Measurements from ENCODE around the gene BIRC2. TPM values are rescaled to one million over a fixed set of nuclear protein-coding genes. Genes with fewer than 3 reads are reported as not detected.

BIRC2 gene
- total RNA-seq, 1 donor from 2014 or later, result 56.9 TPM

- Histone ChIP-seq H3K4me3 (ENCODE audit: low read length in 3 of 3) (no peak overlapping the region), H3K27me3 (ENCODE audit: control insufficient read depth in 3 of 3, insufficient read depth in 3 of 3, low read length in 3 of 3) (no peaks in the 10 kb centered on the region), H3K9me3 (ENCODE audit: control insufficient read depth in 3 of 3, low read length in 3 of 3) (no peaks in the 10 kb centered on the region), H3K4me1 (ENCODE audit: control insufficient read depth in 3 of 3, insufficient read depth in 3 of 3, low read length in 3 of 3) (no peaks in the 10 kb centered on the region), H3K9ac (ENCODE audit: low read depth in 1 of 3, low read length in 3 of 3) (no peak overlapping the region), H3K27ac (ENCODE audit: low read depth, low read length) (no peak overlapping the region), H3K36me3 (ENCODE audit: control insufficient read depth in 3 of 3, insufficient read depth in 3 of 3, low read length in 3 of 3) (peaks cover 2 to 35% (median 35%) of the 10 kb centered on the region in 3 donors)
Measured at GRCh38 chr11:102385085-102386007, 38.3 kb downstream of the BIRC2 start.

- H3K27me3 ChIP-seq (ENCODE audit: control insufficient read depth in 3 of 3, insufficient read depth in 3 of 3, low read length in 3 of 3), result no peaks in the 10 kb centered on the region
- no peak overlapping the region for H3K4me3 ChIP-seq (ENCODE audit: low read length in 3 of 3)
- peaks cover 4 to 35% (median 29%) of the 10 kb centered on the region in 3 donors for H3K36me3 ChIP-seq (ENCODE audit: control insufficient read depth in 3 of 3, insufficient read depth in 3 of 3, low read length in 3 of 3)
- H3K9ac ChIP-seq (ENCODE audit: low read depth in 1 of 3, low read length in 3 of 3), result no peak overlapping the region
- no peaks in the 10 kb centered on the region for H3K9me3 ChIP-seq (ENCODE audit: control insufficient read depth in 3 of 3, low read length in 3 of 3)
- peaks cover 0 to 3% (median 0%) of the 10 kb centered on the region in 3 donors for H3K4me1 ChIP-seq (ENCODE audit: control insufficient read depth in 3 of 3, insufficient read depth in 3 of 3, low read length in 3 of 3)
- no peak overlapping the region for H3K27ac ChIP-seq (ENCODE audit: low read depth, low read length)
Measured at GRCh38 chr11:102386136-102386734, 39.2 kb downstream of the BIRC2 start.

GRCh38 chr11:102387043-102387781 is 40.2 kb downstream of the BIRC2 start:
- no peaks in the 10 kb centered on the region for H3K27me3 ChIP-seq (ENCODE audit: control insufficient read depth in 3 of 3, insufficient read depth in 3 of 3, low read length in 3 of 3)
- H3K27ac ChIP-seq (ENCODE audit: low read depth, low read length), result no peak overlapping the region
- peaks cover 9 to 33% (median 26%) of the 10 kb centered on the region in 3 donors for H3K36me3 ChIP-seq (ENCODE audit: control insufficient read depth in 3 of 3, insufficient read depth in 3 of 3, low read length in 3 of 3)
- no peaks in the 10 kb centered on the region for H3K9me3 ChIP-seq (ENCODE audit: control insufficient read depth in 3 of 3, low read length in 3 of 3)
- H3K4me3 ChIP-seq (ENCODE audit: low read length in 3 of 3), result no peak overlapping the region
- peaks cover 0 to 6% (median 4%) of the 10 kb centered on the region in 3 donors for H3K4me1 ChIP-seq (ENCODE audit: control insufficient read depth in 3 of 3, insufficient read depth in 3 of 3, low read length in 3 of 3)
- no peak overlapping the region for H3K9ac ChIP-seq (ENCODE audit: low read depth in 1 of 3, low read length in 3 of 3)

- Histone ChIP-seq H3K36me3 (ENCODE audit: control insufficient read depth in 3 of 3, insufficient read depth in 3 of 3, low read length in 3 of 3) (peaks cover 17 to 38% (median 37%) of the 10 kb centered on the region in 3 donors), H3K9me3 (ENCODE audit: control insufficient read depth in 3 of 3, low read length in 3 of 3) (no peaks in the 10 kb centered on the region), H3K27me3 (ENCODE audit: control insufficient read depth in 3 of 3, insufficient read depth in 3 of 3, low read length in 3 of 3) (no peaks in the 10 kb centered on the region), H3K27ac (ENCODE audit: low read depth, low read length) (no peak overlapping the region), H3K9ac (ENCODE audit: low read depth in 1 of 3, low read length in 3 of 3) (no peak overlapping the region), H3K4me1 (ENCODE audit: control insufficient read depth in 3 of 3, insufficient read depth in 3 of 3, low read length in 3 of 3) (peaks cover 0 to 6% (median 4%) of the 10 kb centered on the region in 3 donors), H3K4me3 (ENCODE audit: low read length in 3 of 3) (no peak overlapping the region)
Measured at GRCh38 chr11:102389253-102389652, 42.2 kb downstream of the BIRC2 start.

GRCh38 chr11:102390667-102391465 is 43.9 kb downstream of the BIRC2 start:
- Histone ChIP-seq H3K27me3 (ENCODE audit: control insufficient read depth in 3 of 3, insufficient read depth in 3 of 3, low read length in 3 of 3) (no peaks in the 10 kb centered on the region), H3K9me3 (ENCODE audit: control insufficient read depth in 3 of 3, low read length in 3 of 3) (no peaks in the 10 kb centered on the region), H3K36me3 (ENCODE audit: control insufficient read depth in 3 of 3, insufficient read depth in 3 of 3, low read length in 3 of 3) (peaks cover 20 to 31% (median 29%) of the 10 kb centered on the region in 3 donors), H3K27ac (ENCODE audit: low read depth, low read length) (no peak overlapping the region), H3K9ac (ENCODE audit: low read depth in 1 of 3, low read length in 3 of 3) (no peak overlapping the region), H3K4me1 (ENCODE audit: control insufficient read depth in 3 of 3, insufficient read depth in 3 of 3, low read length in 3 of 3) (peaks cover 0 to 6% (median 4%) of the 10 kb centered on the region in 3 donors), H3K4me3 (ENCODE audit: low read length in 3 of 3) (no peak overlapping the region)

- Histone ChIP-seq H3K9me3 (ENCODE audit: control insufficient read depth in 3 of 3, low read length in 3 of 3) (no peaks in the 10 kb centered on the region), H3K4me3 (ENCODE audit: low read length in 3 of 3) (no peak overlapping the region), H3K27me3 (ENCODE audit: control insufficient read depth in 3 of 3, insufficient read depth in 3 of 3, low read length in 3 of 3) (no peaks in the 10 kb centered on the region), H3K9ac (ENCODE audit: low read depth in 1 of 3, low read length in 3 of 3) (no peak overlapping the region), H3K27ac (ENCODE audit: low read depth, low read length) (no peak overlapping the region), H3K4me1 (ENCODE audit: control insufficient read depth in 3 of 3, insufficient read depth in 3 of 3, low read length in 3 of 3) (peaks cover 0 to 6% (median 4%) of the 10 kb centered on the region in 3 donors), H3K36me3 (ENCODE audit: control insufficient read depth in 3 of 3, insufficient read depth in 3 of 3, low read length in 3 of 3) (peaks cover 20 to 31% (median 29%) of the 10 kb centered on the region in 3 donors)
Measured at GRCh38 chr11:102391549-102392237, 44.7 kb downstream of the BIRC2 start.

- Histone ChIP-seq H3K9me3 (ENCODE audit: control insufficient read depth in 3 of 3, low read length in 3 of 3) (no peaks in the 10 kb centered on the region), H3K27ac (ENCODE audit: low read depth, low read length) (no peak overlapping the region), H3K9ac (ENCODE audit: low read depth in 1 of 3, low read length in 3 of 3) (no peak overlapping the region), H3K4me1 (ENCODE audit: control insufficient read depth in 3 of 3, insufficient read depth in 3 of 3, low read length in 3 of 3) (peaks cover 0 to 6% (median 4%) of the 10 kb centered on the region in 3 donors), H3K36me3 (ENCODE audit: control insufficient read depth in 3 of 3, insufficient read depth in 3 of 3, low read length in 3 of 3) (peaks cover 20 to 26% (median 22%) of the 10 kb centered on the region in 3 donors), H3K4me3 (ENCODE audit: low read length in 3 of 3) (no peak overlapping the region), H3K27me3 (ENCODE audit: control insufficient read depth in 3 of 3, insufficient read depth in 3 of 3, low read length in 3 of 3) (no peaks in the 10 kb centered on the region)
Measured at GRCh38 chr11:102393272-102393730, 46.3 kb downstream of the BIRC2 start.

GRCh38 chr11:102395720-102396393 is 48.8 kb downstream of the BIRC2 start:
- H3K4me1 ChIP-seq (ENCODE audit: control insufficient read depth in 3 of 3, insufficient read depth in 3 of 3, low read length in 3 of 3), result peaks cover 0 to 6% (median 4%) of the 10 kb centered on the region in 3 donors
- no peak overlapping the region for H3K27ac ChIP-seq (ENCODE audit: low read depth, low read length)
- H3K36me3 ChIP-seq (ENCODE audit: control insufficient read depth in 3 of 3, insufficient read depth in 3 of 3, low read length in 3 of 3), result peaks cover 20 to 24% (median 24%) of the 10 kb centered on the region in 3 donors

More at GRCh38 chr11:102395720-102396393, 48.8 kb downstream of the BIRC2 start:
- H3K27me3 ChIP-seq (ENCODE audit: control insufficient read depth in 3 of 3, insufficient read depth in 3 of 3, low read length in 3 of 3), result no peaks in the 10 kb centered on the region
- no peak overlapping the region for H3K9ac ChIP-seq (ENCODE audit: low read depth in 1 of 3, low read length in 3 of 3)
- no peak overlapping the region for H3K4me3 ChIP-seq (ENCODE audit: low read length in 3 of 3)
- H3K9me3 ChIP-seq (ENCODE audit: control insufficient read depth in 3 of 3, low read length in 3 of 3), result no peaks in the 10 kb centered on the region
